AG10803 (cell line): Measurements from ENCODE around the gene SOBP.

Source experiments
- DNase-seq: peaks from one replicate; pipeline ENCODE4 v3.0.0; 2010; ENCODE audit warnings: low read depth
- H3K4me3 ChIP-seq: 2 replicates; pipeline ENCODE4 v1.5.1; 2011; ENCODE audit warnings: mild to moderate bottlenecking, low read length, control low read depth
- CTCF ChIP-seq: conservative IDR thresholded peaks from 2 replicates; pipeline ENCODE4 v1.5.1; 2011; ENCODE audit warnings: mild to moderate bottlenecking, low read length, control low read depth, inconsistent platforms

The SOBP gene, protein sequence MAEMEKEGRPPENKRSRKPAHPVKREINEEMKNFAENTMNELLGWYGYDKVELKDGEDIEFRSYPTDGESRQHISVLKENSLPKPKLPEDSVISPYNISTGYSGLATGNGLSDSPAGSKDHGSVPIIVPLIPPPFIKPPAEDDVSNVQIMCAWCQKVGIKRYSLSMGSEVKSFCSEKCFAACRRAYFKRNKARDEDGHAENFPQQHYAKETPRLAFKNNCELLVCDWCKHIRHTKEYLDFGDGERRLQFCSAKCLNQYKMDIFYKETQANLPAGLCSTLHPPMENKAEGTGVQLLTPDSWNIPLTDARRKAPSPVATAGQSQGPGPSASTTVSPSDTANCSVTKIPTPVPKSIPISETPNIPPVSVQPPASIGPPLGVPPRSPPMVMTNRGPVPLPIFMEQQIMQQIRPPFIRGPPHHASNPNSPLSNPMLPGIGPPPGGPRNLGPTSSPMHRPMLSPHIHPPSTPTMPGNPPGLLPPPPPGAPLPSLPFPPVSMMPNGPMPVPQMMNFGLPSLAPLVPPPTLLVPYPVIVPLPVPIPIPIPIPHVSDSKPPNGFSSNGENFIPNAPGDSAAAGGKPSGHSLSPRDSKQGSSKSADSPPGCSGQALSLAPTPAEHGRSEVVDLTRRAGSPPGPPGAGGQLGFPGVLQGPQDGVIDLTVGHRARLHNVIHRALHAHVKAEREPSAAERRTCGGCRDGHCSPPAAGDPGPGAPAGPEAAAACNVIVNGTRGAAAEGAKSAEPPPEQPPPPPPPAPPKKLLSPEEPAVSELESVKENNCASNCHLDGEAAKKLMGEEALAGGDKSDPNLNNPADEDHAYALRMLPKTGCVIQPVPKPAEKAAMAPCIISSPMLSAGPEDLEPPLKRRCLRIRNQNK

DNA sequence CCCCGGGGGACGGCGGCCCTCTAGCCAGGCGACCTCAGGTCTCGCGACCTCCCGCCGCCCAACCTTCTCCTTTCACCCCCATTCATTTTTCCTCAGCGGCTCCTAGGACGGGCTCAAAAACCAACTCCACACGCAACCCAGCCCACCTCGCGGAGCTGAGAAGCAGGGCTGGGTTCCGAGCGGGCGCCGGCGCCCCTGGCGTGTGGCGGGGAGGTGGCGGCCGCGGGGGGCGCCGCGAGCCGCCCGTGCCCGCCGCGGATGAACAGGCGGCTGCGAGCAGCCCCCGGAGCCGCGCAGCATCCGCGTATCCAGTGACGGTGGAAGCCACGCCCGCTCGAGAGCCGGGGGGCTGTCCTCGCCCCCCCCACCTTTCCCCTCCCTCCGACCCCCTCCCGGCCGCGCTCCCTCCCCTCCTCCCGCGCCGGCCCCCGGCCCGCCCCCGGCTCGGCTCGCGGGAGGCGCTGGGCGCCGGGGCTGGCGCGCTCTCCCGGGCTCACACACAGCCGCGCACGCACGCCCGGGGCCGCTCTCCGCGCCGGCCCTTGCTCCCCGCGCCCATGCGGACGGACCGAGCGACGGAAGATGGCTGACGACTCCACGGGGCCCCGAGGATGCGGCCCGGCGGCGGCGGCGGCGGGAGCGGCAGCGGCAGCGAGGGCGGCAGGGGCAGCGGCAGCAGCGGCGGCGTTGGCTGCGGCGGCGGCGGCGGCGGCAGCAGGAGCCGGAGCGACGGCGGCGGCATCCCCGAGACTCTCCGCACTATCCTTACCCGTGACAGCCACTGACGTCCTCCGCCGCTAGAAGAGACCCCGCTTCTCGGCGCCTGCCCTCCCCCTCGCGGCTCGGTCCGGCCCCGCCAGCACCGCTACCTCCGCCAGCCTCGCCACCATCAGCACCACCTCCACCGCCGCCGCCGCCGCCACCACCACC lies at the start of gene SOBP:
SOBP (plus strand) TSS at position 482 of the 930 bp plus-strand sequence. CDS start 500 bp downstream, outside the sequence.
- peak within 1 kb of the TSS; percentile 63 for H3K4me3 ChIP-seq
- TF ChIP-seq CTCF = no peak
- no peak for DNase-seq

GRCh38 chr6:107440936-107441335 lies 49.0 kb upstream of the SOBP start:
- no peak for DNase-seq
- H3K4me3 ChIP-seq = no peak overlapping the region
- TF ChIP-seq CTCF = no peak

GRCh38 chr6:107441682-107442081 lies 48.2 kb upstream of the SOBP start:
- DNase-seq = no peak
- no peak overlapping the region for H3K4me3 ChIP-seq
- no peak for TF ChIP-seq CTCF

- no peak for TF ChIP-seq CTCF
- H3K4me3 ChIP-seq = no peak overlapping the region
- no peak for DNase-seq
Measured at GRCh38 chr6:107442938-107443607, 46.8 kb upstream of the SOBP start.

DNA sequence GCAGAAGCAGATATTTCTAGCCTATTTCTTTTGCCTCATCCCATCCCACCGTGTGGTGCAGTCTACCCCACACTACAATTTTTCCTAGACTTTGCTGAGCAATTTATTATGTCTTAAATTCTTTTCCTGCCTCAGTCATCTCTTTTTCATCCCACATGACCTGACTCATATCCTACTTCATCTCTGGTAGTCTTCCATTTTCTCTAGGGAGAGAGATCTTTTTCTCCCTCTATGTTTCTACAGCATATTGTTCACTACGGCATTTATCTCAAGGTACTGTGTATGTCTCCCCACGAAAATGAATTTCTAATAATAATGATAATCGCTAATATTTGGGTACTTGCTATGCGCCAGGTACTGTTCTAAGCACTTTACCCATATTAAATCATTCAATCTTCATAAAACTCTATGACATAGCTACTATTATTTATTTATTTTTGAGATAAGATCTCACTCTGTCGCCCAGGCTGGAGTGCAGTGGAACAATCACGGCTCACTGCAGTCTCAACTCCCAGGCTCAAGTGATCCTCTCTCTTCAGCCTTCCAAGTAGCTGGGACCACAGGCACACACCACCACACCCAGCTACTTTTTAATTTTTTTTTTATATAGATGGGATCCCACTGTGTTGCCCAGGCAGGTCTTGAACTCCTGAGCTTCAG lies 46.2 kb upstream of the SOBP start:
- TF ChIP-seq CTCF = no peak
- no peak for DNase-seq
- no peak overlapping the region for H3K4me3 ChIP-seq

DNA sequence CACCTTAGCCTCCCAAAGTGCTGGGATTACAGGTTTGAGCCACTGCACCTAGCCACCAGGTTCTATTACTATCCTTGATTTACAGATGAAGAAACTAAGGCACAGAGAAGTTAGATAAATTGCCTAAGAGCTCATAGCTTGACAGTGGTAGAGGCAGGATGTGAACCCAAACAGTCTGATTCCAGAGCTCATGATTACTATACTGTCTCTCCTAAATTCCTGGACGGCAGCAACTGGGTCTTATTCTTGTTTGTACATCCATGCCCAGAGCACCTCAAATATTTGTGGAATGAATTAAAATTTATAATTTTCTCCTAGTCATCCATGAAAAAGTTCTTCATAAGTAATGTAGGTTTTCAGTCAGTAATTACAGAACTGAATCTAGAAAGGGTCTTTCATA lies 45.6 kb upstream of the SOBP start:
- H3K4me3 ChIP-seq = no peak overlapping the region

More for the DNA sequence above, 45.6 kb upstream of the SOBP start:
- DNase-seq = peak; percentile 22
- TF ChIP-seq CTCF = no peak
